IPS-18c (cell line): Measurements from ENCODE around the gene POLK.
A peak's percentile ranks its signal among the peaks of the same experiment; 100 is the strongest.
"Not testable (repeated sequence)": the region's sequence is repeated elsewhere in the genome, so short reads cannot be mapped to it uniquely, and the experiment has no call there.

Experiments used
- H3K4me3 ChIP-seq: 2 replicates; pipeline ENCODE4 v1.7.0; 2013; ENCODE audit warnings: low read depth, mild to moderate bottlenecking, low read length, moderate library complexity; ENCODE audit not compliant: insufficient read depth
- H3K9me3 ChIP-seq: one replicate; pipeline ENCODE4 v1.6.1; 2013; ENCODE audit warnings: mild to moderate bottlenecking, low read length, moderate library complexity; ENCODE audit not compliant: control insufficient read depth, insufficient read depth

Gene POLK

GRCh38 chr5:75567710-75568109, 56.0 kb downstream of the POLK start:
- Histone ChIP-seq H3K9me3 (no peaks in the 10 kb centered on the region), H3K4me3 (no peak overlapping the region)

GRCh38 chr5:75568202-75568601, 56.5 kb downstream of the POLK start:
- H3K4me3 ChIP-seq: no peak overlapping the region
- H3K9me3 ChIP-seq: no peaks in the 10 kb centered on the region

- Histone ChIP-seq H3K9me3 (no peaks in the 10 kb centered on the region), H3K4me3 (no peak overlapping the region)
Measured at GRCh38 chr5:75571547-75571946, 59.9 kb downstream of the POLK start.

GRCh38 chr5:75574791-75575190, 63.1 kb downstream of the POLK start:
- H3K4me3 ChIP-seq: no peak overlapping the region

GRCh38 chr5:75578280-75578679, 66.6 kb downstream of the POLK start:
- H3K4me3 ChIP-seq, H3K9me3 ChIP-seq: not testable (repeated sequence)

More at GRCh38 chr5:75574791-75575190, 63.1 kb downstream of the POLK start:
- no peaks in the 10 kb centered on the region for H3K9me3 ChIP-seq

GRCh38 chr5:75584641-75585040, 73.0 kb downstream of the POLK start:
- Histone ChIP-seq H3K9me3 (no peaks in the 10 kb centered on the region), H3K4me3 (no peak overlapping the region)

- no peak overlapping the region for H3K4me3 ChIP-seq
- no peaks in the 10 kb centered on the region for H3K9me3 ChIP-seq
Measured at GRCh38 chr5:75588666-75589065, 77.0 kb downstream of the POLK start.

- Histone ChIP-seq H3K9me3 (no peaks in the 10 kb centered on the region), H3K4me3 (no peak overlapping the region)
Measured at GRCh38 chr5:75600535-75600934, 88.8 kb downstream of the POLK start.

- no peaks in the 10 kb centered on the region for H3K9me3 ChIP-seq
- H3K4me3 ChIP-seq: no peak overlapping the region
Measured at GRCh38 chr5:75601567-75601966, 89.9 kb downstream of the POLK start.

- Histone ChIP-seq H3K4me3 (no peak overlapping the region), H3K9me3 (no peaks in the 10 kb centered on the region)
Measured at GRCh38 chr5:75601996-75602395, 90.3 kb downstream of the POLK start.

GRCh38 chr5:75603371-75603770, 91.7 kb downstream of the POLK start:
- Histone ChIP-seq H3K9me3 (no peaks in the 10 kb centered on the region), H3K4me3 (no peak overlapping the region)

GRCh38 chr5:75603821-75604220, 92.1 kb downstream of the POLK start:
- Histone ChIP-seq H3K9me3 (no peaks in the 10 kb centered on the region), H3K4me3 (no peak overlapping the region)

GRCh38 chr5:75607341-75607740, 95.7 kb downstream of the POLK start:
- not testable (repeated sequence) for H3K4me3 ChIP-seq, H3K9me3 ChIP-seq

- Histone ChIP-seq H3K4me3 (no peak overlapping the region), H3K9me3 (no peaks in the 10 kb centered on the region)
Measured at GRCh38 chr5:75608870-75609269, 97.2 kb downstream of the POLK start.

- no peaks in the 10 kb centered on the region for H3K9me3 ChIP-seq
- no peak overlapping the region for H3K4me3 ChIP-seq
Measured at GRCh38 chr5:75610201-75610600, 98.5 kb downstream of the POLK start.

- not testable (repeated sequence) for H3K9me3 ChIP-seq
- peak overlapping the region; percentile 54; the same call in 1 of the 2 replicates for H3K4me3 ChIP-seq
Measured at GRCh38 chr5:75610859-75611310, 99.2 kb downstream of the POLK start.

- Histone ChIP-seq H3K4me3 (peak within 1 kb of the TSS; percentile 54), H3K9me3 (no peaks in the 10 kb centered on the region)
Measured at GRCh38 chr5:75611311-75612225, 99.9 kb downstream of the POLK start, which contains the start of gene ANKDD1B. TSS of gene ANKDD1B (plus strand) at chr5:75611453. CDS start at chr5:75611635, 182 bp downstream.

GRCh38 chr5:75612226-75612569, 100.5 kb downstream of the POLK start:
- peak overlapping the region; percentile 54; the same call in 1 of the 2 replicates for H3K4me3 ChIP-seq
- no peaks in the 10 kb centered on the region for H3K9me3 ChIP-seq
